Osteoblast (primary cell): Measurements from ENCODE around the gene SLC43A3. TPM values are rescaled to one million over a fixed set of nuclear protein-coding genes. Genes with fewer than 3 reads are reported as not detected.

Experiments
- DNase-seq: peaks from one replicate; pipeline ENCODE4 v3.0.0; 2011; ENCODE audit warnings: low spot score, mixed read lengths; ENCODE audit not compliant: insufficient read length; ENCODE audit errors: missing footprints
- H2AFZ ChIP-seq: 2 replicates; pipeline ENCODE4 v1.6.0; 2011; ENCODE audit warnings: mild to moderate bottlenecking, low read length
- H3K27ac ChIP-seq: 2 replicates; pipeline ENCODE4 v1.5.1; 2011; ENCODE audit warnings: mild to moderate bottlenecking, low read depth, low read length, moderate library complexity
- H3K27me3 ChIP-seq: 2 replicates; pipeline ENCODE4 v1.6.0; 2012; ENCODE audit warnings: mild to moderate bottlenecking, control low read depth, inconsistent platforms, low read length, moderate library complexity; ENCODE audit not compliant: insufficient read depth
- H3K36me3 ChIP-seq: 2 replicates; pipeline ENCODE4 v1.5.1; 2011; ENCODE audit warnings: mild to moderate bottlenecking, low read length, control low read depth, moderate library complexity; ENCODE audit not compliant: insufficient read depth
- H3K4me1 ChIP-seq: 2 replicates; pipeline ENCODE4 v1.5.1; 2011; ENCODE audit warnings: mild to moderate bottlenecking, low read length, control low read depth, moderate library complexity; ENCODE audit not compliant: insufficient read depth
- H3K4me2 ChIP-seq: 2 replicates; pipeline ENCODE4 v1.6.0; 2011; ENCODE audit warnings: mild to moderate bottlenecking, low read length; ENCODE audit not compliant: insufficient read depth
- H3K4me3 ChIP-seq: fragments of 200-600 bp; sonication (generic); 3 replicates; pipeline ENCODE4 v1.5.1; 2012; ENCODE audit warnings: mild to moderate bottlenecking, low read length, inconsistent platforms; ENCODE audit not compliant: insufficient read depth
- H3K79me2 ChIP-seq: 2 replicates; pipeline ENCODE4 v1.6.0; 2012; ENCODE audit warnings: mild to moderate bottlenecking, low read length, control low read depth, inconsistent platforms; ENCODE audit not compliant: insufficient read depth
- H3K9me3 ChIP-seq: 2 replicates; pipeline ENCODE4 v1.5.1; 2011; ENCODE audit warnings: low read depth, low read length, control low read depth
- H4K20me1 ChIP-seq: 2 replicates; pipeline ENCODE4 v1.6.0; 2012; ENCODE audit warnings: mild to moderate bottlenecking, low read length, control low read depth; ENCODE audit not compliant: insufficient read depth
- total RNA-seq: library from RNA; depleted of rRNA; stranded (reverse); fragments of >200 nt; gene quantifications from 2 replicates; pipeline ENCODE4 v1.2.3, GENCODE V29; 2012
- TF ChIP-seq, protein P1 (sequence below): IDR thresholded peaks from 2 replicates; pipeline ENCODE4 v1.5.1; 2011; ENCODE audit warnings: mild to moderate bottlenecking, low read depth, low read length, moderate library complexity; ENCODE audit errors: extremely low read depth

Gene SLC43A3
- total RNA-seq, 1 donor, result 51.4 TPM

DNA sequence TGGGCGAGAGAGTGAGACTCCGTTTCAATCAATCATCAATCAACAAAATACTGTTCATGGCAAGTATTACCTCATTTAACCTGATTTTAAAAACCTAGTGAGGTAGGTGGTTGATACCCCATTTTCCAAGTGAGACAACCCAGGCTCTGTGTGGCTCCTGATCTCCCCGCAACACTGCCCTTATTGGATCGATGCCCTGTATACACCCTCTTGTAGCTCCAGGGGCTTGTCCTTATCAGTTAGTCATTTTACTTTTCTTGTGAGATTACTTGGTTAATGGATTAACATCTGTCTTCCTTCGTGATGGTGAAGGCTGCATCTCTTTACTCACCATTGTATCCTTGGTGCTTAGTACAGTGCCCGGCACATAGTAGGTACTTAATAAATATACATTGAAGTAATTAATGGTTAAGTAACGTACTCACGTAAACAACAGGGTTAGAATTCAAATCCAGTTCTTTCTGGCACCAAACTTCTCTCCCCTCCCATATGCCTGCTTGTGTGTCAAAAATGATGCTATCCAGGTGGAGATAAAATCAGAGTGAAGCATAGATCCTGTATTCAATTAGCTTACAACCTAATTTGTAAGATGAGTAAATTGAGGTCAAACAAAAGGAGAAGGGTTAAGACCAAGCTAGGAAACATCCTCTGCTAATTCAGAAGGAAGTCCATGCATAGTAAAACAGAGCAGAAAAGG is 34.7 kb downstream of the SLC43A3 start:
- TF ChIP-seq, protein P1, sequence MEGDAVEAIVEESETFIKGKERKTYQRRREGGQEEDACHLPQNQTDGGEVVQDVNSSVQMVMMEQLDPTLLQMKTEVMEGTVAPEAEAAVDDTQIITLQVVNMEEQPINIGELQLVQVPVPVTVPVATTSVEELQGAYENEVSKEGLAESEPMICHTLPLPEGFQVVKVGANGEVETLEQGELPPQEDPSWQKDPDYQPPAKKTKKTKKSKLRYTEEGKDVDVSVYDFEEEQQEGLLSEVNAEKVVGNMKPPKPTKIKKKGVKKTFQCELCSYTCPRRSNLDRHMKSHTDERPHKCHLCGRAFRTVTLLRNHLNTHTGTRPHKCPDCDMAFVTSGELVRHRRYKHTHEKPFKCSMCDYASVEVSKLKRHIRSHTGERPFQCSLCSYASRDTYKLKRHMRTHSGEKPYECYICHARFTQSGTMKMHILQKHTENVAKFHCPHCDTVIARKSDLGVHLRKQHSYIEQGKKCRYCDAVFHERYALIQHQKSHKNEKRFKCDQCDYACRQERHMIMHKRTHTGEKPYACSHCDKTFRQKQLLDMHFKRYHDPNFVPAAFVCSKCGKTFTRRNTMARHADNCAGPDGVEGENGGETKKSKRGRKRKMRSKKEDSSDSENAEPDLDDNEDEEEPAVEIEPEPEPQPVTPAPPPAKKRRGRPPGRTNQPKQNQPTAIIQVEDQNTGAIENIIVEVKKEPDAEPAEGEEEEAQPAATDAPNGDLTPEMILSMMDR, result no peak
- no peaks in the 10 kb centered on the region for H3K79me2 ChIP-seq
- H3K4me2 ChIP-seq, result no peak overlapping the region
- no peak overlapping the region for H2AFZ ChIP-seq
- no peaks in the 10 kb centered on the region for H4K20me1 ChIP-seq
- H3K9me3 ChIP-seq, result no peaks in the 10 kb centered on the region
- H3K4me1 ChIP-seq, result no peaks in the 10 kb centered on the region
- H3K4me3 ChIP-seq, result no peak overlapping the region
- H3K36me3 ChIP-seq, result no peaks in the 10 kb centered on the region
- H3K27ac ChIP-seq, result no peak overlapping the region
- DNase-seq, result no peak
- peaks cover 6% of the 10 kb centered on the region for H3K27me3 ChIP-seq

DNA sequence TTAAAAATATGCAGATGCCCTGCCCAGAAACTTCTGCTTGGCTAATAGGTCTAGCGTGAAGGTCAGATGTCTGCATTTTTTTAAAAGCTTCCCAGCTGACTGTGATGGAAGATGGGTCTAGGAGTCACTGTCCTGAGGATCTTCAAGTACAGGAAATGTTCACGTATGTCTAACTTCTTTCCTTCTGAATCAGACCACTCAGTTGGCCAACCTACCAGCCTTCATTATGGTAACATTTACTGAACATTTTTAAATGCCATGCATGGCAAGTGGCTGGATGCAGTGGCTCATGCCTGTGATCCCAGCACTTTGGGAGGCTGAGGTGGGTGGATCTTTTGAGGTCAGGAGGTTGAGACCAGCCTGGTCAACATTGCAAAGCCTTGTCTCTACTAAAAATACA is 35.4 kb downstream of the SLC43A3 start:
- no peaks in the 10 kb centered on the region for H3K79me2 ChIP-seq
- TF ChIP-seq, protein P1, result no peak
- DNase-seq, result no peak
- no peak overlapping the region for H3K27ac ChIP-seq
- H3K27me3 ChIP-seq, result peaks cover 6% of the 10 kb centered on the region
- no peak overlapping the region for H3K4me3 ChIP-seq
- no peaks in the 10 kb centered on the region for H4K20me1 ChIP-seq
- H2AFZ ChIP-seq, result no peak overlapping the region
- H3K9me3 ChIP-seq, result no peaks in the 10 kb centered on the region
- no peaks in the 10 kb centered on the region for H3K4me1 ChIP-seq
- no peak overlapping the region for H3K4me2 ChIP-seq
- H3K36me3 ChIP-seq, result no peaks in the 10 kb centered on the region

DNA sequence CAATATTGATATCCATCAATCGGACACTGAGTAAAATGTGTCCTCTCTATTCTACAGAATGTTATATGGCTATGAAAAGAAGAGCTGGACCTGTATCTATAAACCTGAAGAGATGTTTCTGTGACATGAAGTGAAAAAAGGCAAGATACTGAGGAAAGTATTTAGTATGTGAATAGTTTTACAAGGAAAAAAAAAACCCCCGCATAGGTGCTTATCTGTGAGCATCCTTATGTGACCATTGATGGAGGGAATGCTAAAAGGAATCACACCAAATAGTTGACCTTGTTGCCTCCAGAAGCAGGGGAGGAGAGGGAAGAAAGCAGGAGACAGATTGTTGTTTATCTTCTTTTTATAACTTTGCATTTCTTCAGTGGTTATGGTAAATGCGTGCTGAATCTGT is 35.8 kb downstream of the SLC43A3 start:
- Histone ChIP-seq H4K20me1 (no peaks in the 10 kb centered on the region), H3K4me2 (no peak overlapping the region), H3K4me3 (no peak overlapping the region), H3K27ac (no peak overlapping the region), H3K36me3 (no peaks in the 10 kb centered on the region), H3K9me3 (no peaks in the 10 kb centered on the region), H3K4me1 (no peaks in the 10 kb centered on the region), H3K27me3 (peaks cover 6% of the 10 kb centered on the region), H3K79me2 (no peaks in the 10 kb centered on the region), H2AFZ (no peak overlapping the region)
- TF ChIP-seq, protein P1, result no peak
- DNase-seq, result no peak

DNA sequence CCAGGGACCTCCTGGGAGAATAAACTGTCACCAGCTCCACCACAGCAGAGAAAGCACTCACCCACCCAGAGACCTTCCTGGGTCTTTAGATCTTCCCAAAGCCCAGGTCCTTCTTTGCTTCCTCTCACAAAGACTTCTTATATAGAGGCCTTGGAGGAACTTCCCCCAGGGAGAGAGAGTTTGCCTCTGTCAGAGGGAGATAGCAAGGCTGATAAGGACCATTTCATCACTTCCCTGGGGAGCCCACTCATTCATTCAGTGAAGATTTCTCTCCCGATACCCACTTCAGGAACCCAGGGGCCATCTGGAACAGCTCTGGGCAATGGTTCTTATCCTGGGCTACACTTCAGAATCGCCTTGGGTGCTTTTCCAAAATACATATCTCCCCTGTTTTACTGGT is 36.4 kb downstream of the SLC43A3 start, which contains the start of gene PRG2:
Gene PRG2 (minus strand): TSS at position 116 of the 400 bp plus-strand sequence. CDS start 706 bp downstream, outside the sequence.
- Histone ChIP-seq H3K9me3 (no peaks in the 10 kb centered on the region), H3K36me3 (no peaks in the 10 kb centered on the region), H3K27me3 (peaks cover 11% of the 10 kb centered on the region), H4K20me1 (no peaks in the 10 kb centered on the region), H3K27ac (no peak within 1 kb of the TSS), H3K4me3 (no peak within 1 kb of the TSS), H3K4me2 (no peak within 1 kb of the TSS), H3K79me2 (no peaks in the 10 kb centered on the region), H2AFZ (no peak within 1 kb of the TSS), H3K4me1 (no peaks in the 10 kb centered on the region)
- DNase-seq, result no peak
- TF ChIP-seq, protein P1, result no peak
